ENCODE results near the gene CLDN1.

DNA sequence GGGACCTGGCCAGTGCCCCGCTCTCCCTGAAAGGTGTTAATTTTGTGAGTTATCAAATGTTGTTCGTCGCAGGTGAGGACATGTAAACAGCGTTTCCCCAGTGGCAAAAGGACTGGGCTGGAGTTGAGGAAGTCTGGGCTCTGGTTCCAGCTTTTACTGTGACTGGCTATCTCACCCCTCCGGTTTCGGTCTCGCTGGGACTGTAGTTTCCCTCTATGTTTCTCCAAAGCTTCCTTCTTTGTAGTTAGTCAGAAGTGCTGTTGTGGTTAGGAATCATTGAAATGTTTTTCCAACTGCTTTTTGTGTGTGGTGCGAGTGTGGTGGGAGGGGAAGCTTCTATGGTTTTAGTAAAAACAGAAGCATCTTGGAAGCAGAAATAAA, 990 bp upstream of the CLDN1 start:
- TF ChIP-seq, protein P1, sequence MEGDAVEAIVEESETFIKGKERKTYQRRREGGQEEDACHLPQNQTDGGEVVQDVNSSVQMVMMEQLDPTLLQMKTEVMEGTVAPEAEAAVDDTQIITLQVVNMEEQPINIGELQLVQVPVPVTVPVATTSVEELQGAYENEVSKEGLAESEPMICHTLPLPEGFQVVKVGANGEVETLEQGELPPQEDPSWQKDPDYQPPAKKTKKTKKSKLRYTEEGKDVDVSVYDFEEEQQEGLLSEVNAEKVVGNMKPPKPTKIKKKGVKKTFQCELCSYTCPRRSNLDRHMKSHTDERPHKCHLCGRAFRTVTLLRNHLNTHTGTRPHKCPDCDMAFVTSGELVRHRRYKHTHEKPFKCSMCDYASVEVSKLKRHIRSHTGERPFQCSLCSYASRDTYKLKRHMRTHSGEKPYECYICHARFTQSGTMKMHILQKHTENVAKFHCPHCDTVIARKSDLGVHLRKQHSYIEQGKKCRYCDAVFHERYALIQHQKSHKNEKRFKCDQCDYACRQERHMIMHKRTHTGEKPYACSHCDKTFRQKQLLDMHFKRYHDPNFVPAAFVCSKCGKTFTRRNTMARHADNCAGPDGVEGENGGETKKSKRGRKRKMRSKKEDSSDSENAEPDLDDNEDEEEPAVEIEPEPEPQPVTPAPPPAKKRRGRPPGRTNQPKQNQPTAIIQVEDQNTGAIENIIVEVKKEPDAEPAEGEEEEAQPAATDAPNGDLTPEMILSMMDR (IDR thresholded peaks at IDR 0.05), result no peak
- no peak for TF ChIP-seq ZFX (IDR thresholded peaks at IDR 0.05; ENCODE audit: borderline replicate concordance)
